ENCODE results near the gene PRSS57.
A peak's percentile ranks its signal among the peaks of the same experiment; 100 is the strongest.
"Not testable (repeated sequence)": the region's sequence is repeated elsewhere in the genome, so short reads cannot be mapped to it uniquely, and the experiment has no call there.

PRSS57 gene

DNA sequence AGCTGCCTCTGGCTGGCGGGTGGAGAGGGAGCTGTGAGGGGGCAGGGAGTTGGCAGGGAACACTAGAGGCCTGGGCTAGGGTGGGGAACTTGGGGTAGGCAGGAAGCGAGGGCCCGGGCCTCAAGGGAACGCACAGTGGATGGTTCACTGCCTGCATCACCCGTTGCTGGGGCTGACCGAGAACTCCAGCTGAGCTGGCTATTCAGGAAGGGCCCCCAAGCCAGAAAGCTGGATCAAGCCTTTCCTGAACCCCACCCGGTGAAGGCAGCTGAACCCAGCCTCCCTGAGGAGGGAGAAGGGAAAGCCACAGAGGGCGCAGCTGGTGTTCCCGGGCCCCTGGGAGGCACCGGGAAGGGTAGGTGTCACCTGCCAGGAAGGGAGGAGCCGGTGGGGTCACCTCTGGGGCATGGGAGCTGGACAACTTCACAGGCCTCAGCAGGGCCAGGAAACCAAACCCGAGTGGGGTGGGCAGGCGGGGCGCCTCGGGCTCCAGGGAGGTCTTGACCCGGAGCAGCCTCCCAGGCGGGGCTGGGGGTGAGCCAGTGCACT, 27.4 kb upstream of the PRSS57 start:
- DNase-seq: no peak

DNA sequence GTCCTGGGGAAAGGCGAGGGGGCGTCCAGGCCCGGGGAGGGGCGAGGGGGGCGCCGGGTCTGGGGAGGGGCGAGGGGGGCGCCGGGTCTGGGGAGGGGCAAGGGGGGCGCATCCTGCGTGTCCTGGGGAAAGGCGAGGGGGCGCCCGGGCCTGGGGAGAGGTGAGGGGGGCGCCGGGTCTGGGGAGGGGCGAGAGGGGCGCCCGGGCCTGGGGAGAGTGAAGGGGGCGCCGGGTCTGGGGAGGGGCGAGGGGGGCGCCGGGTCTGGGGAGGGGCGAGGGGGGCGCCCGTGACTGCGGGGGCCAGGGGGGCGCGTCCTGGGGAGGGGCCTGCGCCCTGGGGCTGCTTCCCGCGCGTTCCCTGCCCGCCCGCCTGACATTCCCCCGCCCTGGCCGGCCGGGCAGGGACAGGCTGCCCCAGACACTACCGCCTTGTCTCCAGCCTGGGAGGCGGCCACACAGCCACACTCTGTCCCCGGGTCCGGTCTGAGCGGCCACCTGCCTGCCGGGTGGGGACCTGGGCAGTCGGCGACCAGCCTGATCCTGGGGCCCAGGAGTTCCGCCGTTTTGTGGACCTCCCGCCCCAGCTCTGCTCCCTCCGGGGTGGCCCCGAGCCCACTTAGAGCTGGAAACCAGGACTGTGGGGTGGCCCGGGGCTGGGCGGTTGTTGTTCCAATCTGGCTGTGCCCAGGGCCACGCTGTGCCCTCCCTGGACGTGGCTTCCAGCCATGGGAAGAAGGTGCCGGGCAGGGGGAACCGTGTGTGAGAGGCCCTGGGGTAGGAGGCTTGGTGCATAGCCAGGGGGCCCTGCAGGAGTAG, 25.3 kb upstream of the PRSS57 start:
- DNase-seq: no peak

DNA sequence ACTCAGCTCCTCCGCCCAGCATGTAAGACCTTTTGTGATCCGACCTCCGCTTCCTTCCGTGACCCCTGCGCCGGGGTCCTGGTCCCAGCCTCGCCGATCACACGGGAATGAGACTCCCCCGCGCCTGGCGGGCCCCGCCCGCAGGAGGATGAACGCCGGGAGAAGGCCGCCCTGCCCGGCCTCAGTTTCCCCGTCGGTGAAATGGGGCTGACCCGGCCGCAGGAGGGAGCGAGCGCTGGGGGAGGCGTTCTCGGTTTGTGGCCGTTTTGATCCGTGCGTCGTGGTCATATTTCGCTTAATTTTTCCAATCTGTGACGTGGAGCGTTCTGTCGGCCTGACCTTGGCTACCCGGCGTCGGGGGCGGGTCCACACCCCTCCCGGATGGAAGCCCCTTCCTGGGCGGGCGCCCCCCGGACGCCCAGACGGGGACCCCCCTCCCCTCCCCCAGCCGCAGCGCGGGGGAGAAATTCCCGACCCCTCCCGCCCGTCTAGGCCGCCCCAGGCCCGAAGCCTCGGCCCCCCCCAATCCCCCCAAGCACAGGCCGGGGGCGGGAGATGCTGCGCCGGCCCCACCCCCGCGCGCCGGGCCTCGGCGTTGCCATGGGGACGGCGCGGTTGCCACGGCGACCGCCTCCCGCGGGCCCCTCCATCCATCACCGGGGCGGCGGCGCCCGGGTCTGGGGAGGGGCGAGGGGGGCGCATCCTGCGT, 24.5 kb upstream of the PRSS57 start:
- no peak for DNase-seq

DNA sequence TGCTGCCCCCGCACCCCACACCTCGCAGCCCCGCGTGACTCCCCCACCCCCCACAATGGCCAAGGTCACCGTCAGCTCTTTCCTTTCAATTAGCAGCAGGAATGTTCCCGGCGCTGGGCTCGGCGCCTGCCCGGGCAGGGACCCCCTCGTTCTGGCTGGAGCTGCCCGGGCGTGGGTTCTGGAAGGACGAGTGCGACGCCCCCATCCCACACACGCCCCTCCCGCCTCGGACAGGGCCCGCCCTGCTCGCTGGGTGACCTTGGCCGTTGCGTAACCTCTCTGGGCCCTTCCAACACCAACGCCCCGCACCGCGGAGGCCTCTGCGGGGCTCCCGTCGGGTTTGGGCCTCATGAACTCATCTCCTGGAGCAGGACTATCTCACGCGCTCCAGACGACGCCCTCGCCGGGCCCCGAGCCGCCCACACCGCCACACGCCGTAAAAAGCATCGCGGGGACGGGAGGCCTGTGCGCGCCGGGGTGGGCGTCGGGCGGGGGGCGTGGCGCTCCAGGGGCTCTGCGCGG, 23.8 kb upstream of the PRSS57 start:
- DNase-seq: no peak

DNA sequence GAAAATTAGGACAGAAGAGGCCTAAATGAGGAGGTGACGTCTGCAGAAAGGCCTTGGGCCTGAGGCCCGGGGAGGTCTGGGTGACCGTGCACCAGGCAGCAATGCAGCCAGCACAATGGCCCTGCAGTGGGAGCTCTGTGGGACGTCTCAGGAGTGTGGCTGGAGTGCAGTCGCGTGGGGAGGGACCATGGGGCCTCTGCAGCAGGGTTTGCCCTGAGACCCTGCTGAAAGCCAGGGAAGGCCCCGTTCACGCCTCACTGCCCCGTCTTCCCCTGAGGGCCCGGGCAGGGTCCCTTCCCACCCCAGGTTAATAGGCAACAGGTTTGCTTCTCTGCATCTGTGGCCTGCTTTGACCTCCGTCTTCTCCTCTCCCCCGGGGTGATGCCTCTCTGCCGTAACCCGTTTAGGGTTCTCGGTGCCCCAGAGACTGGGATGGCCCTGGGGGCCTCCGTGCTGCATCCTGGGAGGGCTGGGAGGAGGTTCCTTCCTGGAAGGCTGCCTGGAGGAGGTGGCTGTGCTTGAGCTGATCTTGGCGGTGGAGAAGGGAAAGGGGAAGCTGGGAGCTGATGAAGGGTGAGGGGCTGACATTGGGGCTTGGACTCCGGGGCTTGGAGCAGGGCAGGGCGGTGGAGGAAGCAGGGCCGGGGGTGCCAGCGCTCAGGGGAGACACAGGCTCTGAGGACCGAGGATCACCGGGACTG, 23.1 kb upstream of the PRSS57 start:
- DNase-seq: no peak

DNA sequence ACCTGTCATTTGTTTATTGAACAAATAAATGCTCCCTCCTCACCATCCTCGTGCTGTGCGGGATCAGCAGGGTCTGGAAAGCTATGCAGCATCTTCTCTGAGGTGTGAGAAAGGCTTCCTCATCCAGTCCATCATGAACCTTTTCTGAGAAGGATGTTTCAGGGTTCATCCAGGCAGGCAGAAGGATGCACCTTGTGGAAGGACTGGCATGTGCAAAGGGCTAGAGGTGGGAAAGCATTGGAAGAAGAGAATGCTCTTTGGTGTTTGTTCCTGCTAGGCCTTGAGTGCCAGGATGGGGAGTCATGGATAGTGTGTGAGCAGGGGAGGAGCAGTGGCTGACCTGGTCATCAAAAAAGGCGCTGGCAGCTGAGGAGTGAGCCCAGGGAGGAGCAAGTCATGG, 20.1 kb upstream of the PRSS57 start:
- no peak for DNase-seq

DNA sequence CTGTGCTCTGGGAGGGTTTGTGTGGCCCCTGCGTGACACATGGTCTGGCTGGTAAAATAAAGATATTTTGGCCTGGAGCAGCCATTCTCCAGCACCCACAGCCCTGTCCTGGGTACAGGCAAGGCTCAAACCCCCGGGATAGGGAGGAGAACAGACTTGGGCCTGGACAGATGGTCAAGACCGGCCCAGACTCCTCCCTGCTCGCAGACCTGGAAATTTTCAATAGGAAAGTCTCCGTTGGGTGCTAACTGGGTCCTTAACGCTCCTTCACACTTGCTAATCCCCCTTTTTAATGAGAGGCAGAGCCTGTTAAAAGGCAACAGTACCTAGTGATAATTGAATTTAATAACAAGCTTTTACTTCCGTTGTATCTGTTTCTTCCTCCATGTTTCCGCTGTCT, 16.0 kb upstream of the PRSS57 start:
- no peak for DNase-seq

DNA sequence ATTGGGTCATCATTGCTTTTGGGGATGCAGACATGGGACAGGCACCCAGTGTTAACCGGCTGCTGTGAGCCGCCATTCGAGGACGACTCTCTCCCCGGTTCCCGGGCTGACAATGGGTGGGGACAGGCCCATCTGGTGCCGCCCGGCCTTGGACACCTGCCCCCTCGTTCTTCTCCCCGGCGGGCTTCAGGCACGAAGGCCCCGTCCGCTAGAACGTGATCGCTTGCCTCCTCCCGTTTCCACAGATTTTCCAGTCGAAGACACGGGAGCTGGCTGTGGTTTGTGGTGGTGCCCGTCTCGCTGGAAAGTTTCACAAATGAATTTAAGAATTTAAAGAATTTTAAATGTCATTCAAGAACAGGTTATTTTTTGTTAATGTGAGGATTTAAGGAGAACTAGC, 15.5 kb upstream of the PRSS57 start:
- DNase-seq: no peak

DNA sequence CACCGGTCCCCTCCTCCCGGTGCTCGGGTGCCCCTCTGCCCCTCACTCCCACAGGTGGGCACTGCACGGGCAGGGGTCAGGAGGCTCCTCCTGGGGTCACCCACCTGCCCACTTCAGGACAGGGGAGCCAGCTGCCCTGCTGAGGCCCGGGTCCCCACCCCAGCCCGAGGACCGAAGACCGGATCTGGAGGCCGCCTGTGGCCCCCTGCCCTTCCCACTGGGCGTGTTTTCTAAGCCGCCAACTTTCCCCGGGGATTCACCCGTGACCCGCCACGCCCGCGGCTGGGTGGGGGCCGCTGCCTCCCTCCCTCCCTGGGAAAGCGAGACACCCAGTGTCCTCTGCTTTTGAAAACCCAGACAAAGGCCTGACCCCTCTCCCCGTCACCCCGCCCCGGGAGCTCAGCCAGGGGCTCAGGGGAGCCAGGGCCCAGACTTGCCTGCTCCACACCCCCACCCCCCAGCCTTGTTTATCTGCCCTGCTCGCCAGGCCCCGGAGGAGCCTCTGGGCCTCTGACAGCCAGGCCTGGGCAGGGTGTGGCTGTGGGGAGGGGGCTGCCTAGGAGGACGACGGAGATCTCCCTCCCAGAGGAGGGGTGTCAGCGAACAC, 14.8 kb upstream of the PRSS57 start:
- DNase-seq: no peak

DNA sequence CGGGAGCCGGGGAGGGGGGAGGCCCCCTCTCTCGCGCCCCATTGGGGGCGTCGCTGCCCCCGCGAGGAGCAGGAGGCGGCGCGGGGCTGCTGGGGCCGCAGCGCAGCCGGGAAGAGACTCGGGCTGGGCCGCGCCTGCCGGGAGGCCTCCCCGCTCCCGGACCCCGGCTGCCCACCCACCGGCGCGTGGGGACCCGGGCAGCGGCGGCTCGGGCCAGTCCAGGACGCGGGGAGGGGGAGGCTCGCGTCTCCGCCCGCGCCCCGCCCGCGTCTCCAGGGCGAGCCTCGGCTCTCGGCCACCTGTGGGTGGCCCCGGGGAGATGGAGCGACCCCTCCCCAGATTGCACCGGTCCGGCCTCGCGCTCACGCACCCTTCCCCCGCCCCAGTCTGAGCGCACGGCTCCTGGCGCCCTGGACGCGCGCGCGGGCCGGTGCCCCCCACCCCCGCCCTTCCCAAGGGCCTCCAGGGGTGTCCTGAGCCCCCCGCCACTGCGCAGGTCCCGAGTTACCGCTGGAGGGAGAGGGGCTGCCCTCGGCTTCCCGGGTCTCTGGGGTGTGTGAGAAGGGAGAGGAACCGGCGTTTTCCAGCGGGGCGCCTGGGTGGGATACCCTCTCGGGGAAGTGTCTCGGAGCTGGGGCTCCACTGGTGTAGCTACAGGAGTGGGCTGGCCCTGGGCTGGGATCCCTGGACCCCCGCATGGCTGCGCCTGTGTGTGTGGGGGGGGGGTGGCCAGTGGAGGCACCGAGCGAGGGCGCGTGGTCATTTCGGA, 14.1 kb upstream of the PRSS57 start:
- no peak for DNase-seq

DNA sequence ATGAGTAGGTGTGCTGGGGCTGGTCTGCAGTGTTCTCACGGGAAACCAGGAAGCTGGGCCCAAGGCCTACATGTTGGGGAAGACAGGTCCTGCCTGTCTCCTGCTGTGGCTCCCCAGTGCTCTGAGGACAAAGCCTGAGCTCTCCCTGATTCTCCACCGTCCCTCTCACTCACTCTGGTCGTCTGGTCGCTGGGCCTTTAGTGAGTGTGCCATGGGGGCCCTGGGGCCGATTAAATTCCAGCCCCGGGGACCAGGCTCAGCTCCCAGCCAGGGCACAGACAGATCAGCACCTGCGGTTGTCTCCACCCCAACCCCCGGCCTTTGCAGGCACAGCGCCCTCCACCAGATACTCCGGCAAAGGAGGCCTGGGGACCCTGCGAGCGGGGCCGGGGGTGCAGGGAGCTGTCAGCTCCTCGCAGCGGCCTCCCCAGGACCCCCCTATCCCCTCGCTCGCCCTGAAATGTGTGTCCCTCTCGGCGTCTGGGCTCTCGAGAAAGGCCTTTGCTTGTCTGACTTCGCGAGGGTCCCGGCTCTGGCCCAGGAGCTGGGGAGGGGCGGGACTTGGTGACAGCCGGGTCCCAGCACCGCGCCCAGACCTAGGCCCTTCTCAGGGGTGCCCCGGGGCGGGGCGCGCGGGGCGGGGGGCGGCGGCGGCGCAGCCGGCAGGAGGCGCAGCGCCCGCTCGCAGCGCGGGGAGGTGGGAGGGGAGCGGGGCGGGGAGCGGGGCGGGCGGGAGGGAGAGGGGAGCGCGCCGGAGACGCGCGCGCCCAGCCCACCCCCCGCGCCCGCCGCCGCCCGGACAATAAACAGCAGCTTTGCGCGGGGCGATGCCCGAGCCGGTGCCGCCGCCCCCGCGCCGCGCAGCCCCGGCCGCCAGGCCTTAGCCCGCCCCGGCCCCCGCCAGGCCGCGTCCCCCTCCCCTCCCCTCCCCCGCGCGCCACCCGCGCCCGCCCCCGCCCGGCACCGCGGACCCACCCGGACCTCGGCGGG, 13.2 kb upstream of the PRSS57 start, which contains the start of gene PALM:
Gene PALM, plus strand, starts transcription at position 782 of the 990 bp plus-strand sequence. CDS start 212 bp downstream, outside the sequence.
- peak; percentile 23 for DNase-seq

DNA sequence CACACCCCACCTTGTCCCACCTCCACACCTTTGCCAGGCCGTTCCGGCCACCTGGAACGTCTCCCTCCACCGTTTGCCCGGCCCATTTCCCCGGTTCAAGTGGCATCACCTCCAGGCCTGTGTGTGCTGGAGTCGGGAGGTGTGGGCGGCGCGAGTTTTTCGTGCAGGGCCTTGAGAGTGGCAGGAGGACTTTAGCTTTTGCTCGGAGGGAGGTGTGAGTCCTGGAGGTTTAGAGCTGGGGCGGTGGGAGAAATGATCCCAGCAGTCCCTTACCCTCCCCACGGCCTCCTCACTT, 9.1 kb upstream of the PRSS57 start:
- DNase-seq: no peak

DNA sequence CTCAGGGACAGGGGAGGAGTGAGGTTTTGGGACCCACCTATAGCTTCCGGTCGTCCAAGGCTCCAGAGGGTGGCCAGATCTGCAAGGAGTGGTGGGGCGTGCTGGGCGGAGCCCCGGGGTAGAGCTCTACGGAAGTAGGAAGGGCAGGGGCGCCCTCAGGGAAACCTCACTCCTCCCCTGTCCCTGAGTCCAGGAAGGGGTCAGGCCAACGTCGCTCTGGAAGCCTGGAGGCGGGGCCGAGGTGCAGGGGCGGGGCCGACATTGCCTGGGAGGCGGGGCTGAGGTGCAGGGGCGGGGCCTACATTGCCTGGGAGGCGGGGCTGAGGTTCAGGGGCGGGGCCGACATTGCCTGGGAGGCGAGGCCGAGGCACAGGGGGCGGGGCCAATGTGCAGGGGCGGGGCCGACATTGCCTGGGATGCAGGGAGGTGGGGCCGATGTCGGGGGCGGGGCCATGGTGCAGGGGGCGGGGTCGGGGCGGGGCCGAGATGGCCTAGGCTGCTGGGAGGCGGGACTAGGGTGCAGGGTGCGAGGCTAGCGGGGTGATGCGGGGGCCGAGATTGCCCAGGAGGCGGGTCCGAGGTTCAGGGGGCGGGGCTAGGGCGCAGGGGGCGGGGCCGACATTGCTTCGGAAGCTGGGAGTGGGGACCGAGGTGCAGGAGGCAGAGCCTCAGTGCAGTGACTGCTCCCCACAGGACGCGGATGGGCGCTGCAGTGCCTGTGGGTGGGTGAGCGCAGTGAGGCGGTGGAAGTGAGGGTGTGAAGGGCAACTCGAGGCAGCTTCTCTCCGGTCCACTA, 8.6 kb upstream of the PRSS57 start:
- no peak for DNase-seq

DNA sequence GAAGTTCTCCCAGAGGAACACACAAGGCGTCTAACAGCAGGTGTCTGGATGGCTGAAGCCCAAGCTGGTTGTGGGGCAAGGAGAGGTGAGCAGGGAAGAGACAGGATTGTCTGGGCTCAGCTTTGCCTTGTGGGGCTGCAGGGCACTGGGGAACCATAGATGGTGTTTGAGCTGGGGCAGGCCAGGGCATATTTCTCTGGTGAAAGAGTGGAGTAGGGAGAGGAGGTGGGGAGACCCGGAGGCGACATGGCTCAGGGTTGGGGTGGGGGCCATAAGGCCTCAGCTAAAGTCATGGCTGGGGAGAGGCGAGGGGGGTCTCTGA, 8.0 kb upstream of the PRSS57 start:
- no peak for DNase-seq

DNA sequence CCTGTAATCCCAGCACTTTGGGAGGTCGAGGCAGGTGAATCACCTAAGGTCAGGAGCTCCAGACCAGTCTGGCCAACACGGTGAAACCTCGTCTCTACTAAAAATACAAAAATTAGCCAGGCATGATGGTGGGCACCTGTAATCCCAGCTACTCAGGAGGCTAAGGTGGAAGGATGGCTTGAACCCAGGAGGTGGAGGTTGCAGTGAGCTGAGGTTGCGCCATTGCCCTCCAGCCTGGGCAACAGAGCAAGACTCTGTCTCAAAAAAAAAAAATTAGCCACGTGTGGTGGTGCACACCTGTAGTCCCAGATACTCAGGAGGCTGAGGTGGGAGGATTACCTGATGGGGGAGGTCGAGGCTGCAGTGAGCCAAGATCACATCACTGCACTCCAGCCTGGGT, 7.6 kb upstream of the PRSS57 start:
- DNase-seq: not testable (repeated sequence)

DNA sequence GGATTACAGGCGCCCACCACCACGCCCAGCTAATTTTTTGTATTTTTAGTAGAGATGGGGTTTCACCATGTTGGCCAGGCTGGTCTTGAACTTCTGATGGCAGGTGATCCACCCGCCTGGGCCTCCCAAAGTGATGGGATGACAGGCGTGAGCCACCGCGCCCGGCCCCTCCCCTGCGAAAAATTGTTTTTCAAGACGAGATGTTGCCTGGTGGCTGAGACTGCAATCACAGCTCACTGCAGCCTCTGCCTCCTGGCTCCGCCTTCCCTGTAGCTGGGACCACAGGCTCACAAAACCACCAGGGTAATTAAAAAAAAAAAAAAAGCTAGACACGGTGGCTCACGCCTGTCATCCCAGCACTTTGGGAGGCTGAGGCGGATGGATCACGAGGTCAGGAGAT, 4.6 kb upstream of the PRSS57 start:
- not testable (repeated sequence) for DNase-seq

DNA sequence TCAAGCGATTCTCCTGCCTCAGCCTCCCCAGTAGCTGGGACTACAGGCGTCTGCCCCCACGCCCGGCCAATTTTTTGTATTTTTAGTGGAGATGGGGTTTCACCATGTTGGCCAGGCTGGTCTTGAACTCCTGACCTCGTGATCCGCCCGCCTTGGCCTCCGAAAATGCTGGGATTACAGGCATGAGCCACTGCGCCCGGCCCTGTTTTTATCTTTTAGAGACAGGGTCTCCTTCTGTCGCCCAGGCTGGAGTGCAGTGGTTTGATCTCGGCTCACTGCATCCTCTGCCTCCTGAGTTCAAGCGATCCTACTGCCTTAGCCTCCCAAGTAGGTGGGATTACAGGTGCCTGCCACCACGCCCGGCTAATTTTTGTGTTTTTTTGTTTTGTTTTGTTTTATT, 3.3 kb upstream of the PRSS57 start:
- not testable (repeated sequence) for DNase-seq

DNA sequence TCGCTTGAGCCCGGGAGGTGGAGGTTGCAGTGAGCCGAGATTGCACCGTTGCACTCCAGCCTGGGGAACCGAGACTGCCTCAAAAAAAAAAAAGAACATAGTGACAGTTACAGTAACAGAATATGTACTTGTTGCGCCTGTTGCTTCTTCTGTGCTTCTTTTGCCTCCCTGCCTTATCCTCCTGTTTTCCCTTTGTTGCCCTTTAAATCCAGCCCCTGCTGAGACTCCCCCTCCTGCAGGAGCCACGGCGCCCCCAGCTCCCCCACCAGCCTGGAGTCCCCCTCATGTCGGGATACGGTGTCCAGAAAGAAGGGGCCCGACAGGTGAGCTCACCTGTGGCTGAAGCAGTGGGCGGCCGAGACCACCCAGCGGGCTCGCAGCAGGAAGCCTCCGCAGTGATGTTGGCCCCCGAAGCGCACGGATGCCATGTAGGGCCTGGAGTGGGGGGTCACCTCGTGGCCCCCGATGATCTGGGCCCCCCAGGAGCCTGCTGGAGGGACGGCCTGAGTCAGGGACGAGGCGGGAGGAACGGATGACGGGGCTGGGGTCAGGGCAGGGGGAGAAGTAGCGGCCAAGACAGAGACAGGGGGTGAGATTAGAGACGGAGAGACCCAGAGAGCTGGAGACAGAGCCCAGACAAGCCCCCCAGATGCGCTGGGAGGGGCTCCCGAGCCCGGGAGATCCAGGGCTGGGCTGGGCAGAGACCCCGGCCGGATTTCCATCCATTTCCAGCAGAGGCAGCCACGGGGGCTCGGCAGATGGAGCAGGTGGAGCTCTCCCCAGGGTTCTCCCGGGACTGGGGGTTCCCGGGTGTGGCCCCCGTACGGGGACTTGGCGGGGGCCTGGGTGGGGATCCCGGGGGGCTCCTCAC, 536 bp downstream of the PRSS57 start:
- no peak for DNase-seq

DNA sequence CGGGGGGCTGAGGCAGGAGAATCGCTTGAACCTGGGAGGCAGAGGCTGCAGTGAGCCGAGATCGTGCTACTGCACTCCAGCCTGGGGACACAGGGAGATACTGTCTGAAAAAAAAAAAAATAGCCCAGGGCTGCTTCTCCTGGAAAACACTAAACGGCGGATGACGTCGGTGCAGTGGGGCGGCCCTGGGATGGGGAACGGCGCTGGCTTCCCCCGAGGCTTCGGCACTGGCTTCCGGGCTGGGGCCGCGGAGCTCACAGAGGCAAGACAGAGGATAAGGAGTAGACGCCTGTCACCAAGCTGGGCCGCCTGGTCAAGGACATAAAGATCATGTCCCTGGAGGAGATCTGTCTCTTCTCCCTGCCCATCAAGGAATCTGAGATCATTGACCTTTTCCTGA, 5.0 kb downstream of the PRSS57 start:
- DNase-seq: no peak
